CD4-positive, alpha-beta T cell treated with Interleukin-15 for 4 hours (primary cell): Measurements from ENCODE around the gene SPOCK1.

Source experiments
- DNase-seq: peaks from one replicate; pipeline ENCODE4 v3.0.0-alpha.2; 2020; ENCODE audit warnings: low spot score

Gene SPOCK1

GRCh38 chr5:137492331-137492730 is 6.8 kb downstream of the SPOCK1 start:
- DNase-seq: no peak

- DNase-seq: no peak
Observed at GRCh38 chr5:137491121-137491520, 8.0 kb downstream of the SPOCK1 start.

- no peak for DNase-seq
Observed at GRCh38 chr5:137490591-137490990, 8.5 kb downstream of the SPOCK1 start.

GRCh38 chr5:137488974-137489373 is 10.2 kb downstream of the SPOCK1 start:
- no peak for DNase-seq

- no peak for DNase-seq
Observed at GRCh38 chr5:137488516-137488915, 10.6 kb downstream of the SPOCK1 start.

GRCh38 chr5:137487600-137487999 is 11.5 kb downstream of the SPOCK1 start:
- no peak for DNase-seq

GRCh38 chr5:137486707-137487106 is 12.4 kb downstream of the SPOCK1 start:
- no peak for DNase-seq

- DNase-seq: no peak
Observed at GRCh38 chr5:137481596-137481995, 17.5 kb downstream of the SPOCK1 start.

- DNase-seq: no peak
Observed at GRCh38 chr5:137478043-137478442, 21.1 kb downstream of the SPOCK1 start.

- no peak for DNase-seq
Observed at GRCh38 chr5:137470921-137471220, 28.3 kb downstream of the SPOCK1 start.

GRCh38 chr5:137470111-137470920 is 28.8 kb downstream of the SPOCK1 start:
- no peak for DNase-seq

- DNase-seq: no peak
Observed at GRCh38 chr5:137466889-137467288, 32.2 kb downstream of the SPOCK1 start.

GRCh38 chr5:137465930-137466329 is 33.2 kb downstream of the SPOCK1 start:
- DNase-seq: no peak

- no peak for DNase-seq
Observed at GRCh38 chr5:137462816-137463520, 36.2 kb downstream of the SPOCK1 start.

- no peak for DNase-seq
Observed at GRCh38 chr5:137462265-137462590, 36.9 kb downstream of the SPOCK1 start.

- no peak for DNase-seq
Observed at GRCh38 chr5:137461391-137462264, 37.5 kb downstream of the SPOCK1 start.

- DNase-seq: no peak
Observed at GRCh38 chr5:137454671-137455070, 44.5 kb downstream of the SPOCK1 start.

- DNase-seq: no peak
Observed at GRCh38 chr5:137453483-137454080, 45.5 kb downstream of the SPOCK1 start.

- no peak for DNase-seq
Observed at GRCh38 chr5:137450759-137451158, 48.4 kb downstream of the SPOCK1 start.

- DNase-seq: no peak
Observed at GRCh38 chr5:137448868-137449267, 50.3 kb downstream of the SPOCK1 start.

GRCh38 chr5:137446615-137447014 is 52.5 kb downstream of the SPOCK1 start:
- DNase-seq: no peak

- no peak for DNase-seq
Observed at GRCh38 chr5:137446151-137446550, 53.0 kb downstream of the SPOCK1 start.
